Vein endothelial cell (primary cell): ENCODE measurements around the gene TLE5. TPM values are rescaled to one million over a fixed set of nuclear protein-coding genes. Genes with fewer than 3 reads are reported as not detected.

Source experiments
- total RNA-seq: library from RNA; depleted of rRNA; stranded (reverse); fragments of >200 nt; gene quantifications from 2 replicates; pipeline ENCODE4 v1.2.3, GENCODE V29; 2012

The TLE5 gene
- 307 and 365 TPM in 2 replicates for total RNA-seq

GRCh38 chr19:3062165-3063105 lies at the start of gene TLE5:
TSS of gene TLE5 (minus strand) at chr19:3062495. CDS start at chr19:3062200, 295 bp downstream.

GRCh38 chr19:3029065-3029923 lies 33.0 kb downstream of the TLE5 start, which contains the start of gene TLE2:
TSS of gene TLE2 (minus strand) at chr19:3029280. CDS start at chr19:3028904, 376 bp downstream.

Other genes starting within 250 kb of the TLE5 start
- gene ZNF554, start 242.6 kb downstream of the TLE5 start, total RNA-seq, result 2.0 and 4.2 TPM in 2 replicates
- gene ZNF555, start 221.0 kb downstream of the TLE5 start, total RNA-seq, result 5.6 and 6.6 TPM in 2 replicates
- under 0.01 TPM in 1 of 2 replicates, not detected in the other for gene ZNF556, start 195.2 kb downstream of the TLE5 start, total RNA-seq
- gene ZNF57, start 161.6 kb downstream of the TLE5 start, total RNA-seq, result 3.9 and 5.5 TPM in 2 replicates
- gene ZNF77, start 117.5 kb downstream of the TLE5 start, total RNA-seq, result 5.2 and 6.2 TPM in 2 replicates
- 1.1 and 1.6 TPM in 2 replicates for gene TLE6, start 84.9 kb downstream of the TLE5 start, total RNA-seq
- gene TLE2, start 33.2 kb downstream of the TLE5 start, total RNA-seq, result 13.0 and 34.6 TPM in 2 replicates
- gene GNA11, start 31.9 kb upstream of the TLE5 start, total RNA-seq, result 93.8 and 126 TPM in 2 replicates
- gene GNA15, start 73.5 kb upstream of the TLE5 start, total RNA-seq, result under 0.01 TPM in 1 of 2 replicates, not detected in the other
- gene S1PR4, start 116.3 kb upstream of the TLE5 start, total RNA-seq, result 0.67 and 1.6 TPM in 2 replicates
- 59.1 and 60.0 TPM in 2 replicates for gene NCLN, start 123.4 kb upstream of the TLE5 start, total RNA-seq
- gene CELF5, start 162.2 kb upstream of the TLE5 start, total RNA-seq, result not detected in 2 replicates